Measurements from ENCODE around the gene NKX1-1.

The NKX1-1 gene

GRCh38 chr4:1403591-1404572, 2.4 kb downstream of the NKX1-1 start:
- WGBS, 2 experiments, result 7 to 9% methylated on average over 107 of the region's 107 CpGs
- H3K4me3 ChIP-seq (ENCODE audit: insufficient read depth, low read depth, low read length), result no peak overlapping the region

DNA sequence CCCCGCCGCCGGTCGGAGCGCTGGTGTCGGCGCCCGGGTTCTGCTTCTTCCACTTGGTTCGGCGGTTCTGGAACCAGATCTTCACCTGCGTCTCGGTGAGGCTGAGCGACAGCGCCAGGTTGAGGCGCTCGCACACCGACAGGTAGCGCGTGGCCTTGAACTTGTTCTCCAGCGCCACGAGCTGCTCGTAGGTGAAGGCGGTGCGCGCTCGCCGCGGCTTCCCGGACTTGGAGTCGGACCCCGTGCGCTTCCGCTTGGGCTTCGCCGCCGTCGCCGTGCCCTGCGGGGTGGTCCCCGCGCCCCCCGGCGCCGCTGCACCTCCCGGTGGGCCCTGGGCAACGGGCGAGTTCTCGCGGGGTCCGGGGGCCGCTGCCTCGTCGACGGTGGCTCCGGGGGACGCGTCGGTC, 3.1 kb downstream of the NKX1-1 start:
- no peaks in the 10 kb centered on the region for H3K36me3 ChIP-seq (ENCODE audit: control insufficient read depth, insufficient read depth, low read length)
- no peak overlapping the region for H3K4me3 ChIP-seq (ENCODE audit: insufficient read depth, low read depth, low read length)
- no peak overlapping the region for H3K27ac ChIP-seq (ENCODE audit: insufficient read depth, low read depth, low read length, poor library complexity, severe bottlenecking)
- WGBS, 2 experiments, result 4 to 5% methylated on average over 58 of the region's 58 CpGs
- no peaks in the 10 kb centered on the region for H3K4me1 ChIP-seq (ENCODE audit: control insufficient read depth, insufficient read depth, low read length)
- no peaks in the 10 kb centered on the region for H3K9me3 ChIP-seq (ENCODE audit: control insufficient read depth, low read length)
- peaks cover 92% of the 10 kb centered on the region for H3K27me3 ChIP-seq (ENCODE audit: control insufficient read depth, insufficient read depth, low read length, poor library complexity, severe bottlenecking)

More at GRCh38 chr4:1403591-1404572, 2.4 kb downstream of the NKX1-1 start:
- Histone ChIP-seq H3K27ac (ENCODE audit: insufficient read depth, low read depth, low read length, poor library complexity, severe bottlenecking) (no peak overlapping the region), H3K27me3 (ENCODE audit: control insufficient read depth, insufficient read depth, low read length, poor library complexity, severe bottlenecking) (peaks cover 99% of the 10 kb centered on the region), H3K9me3 (ENCODE audit: control insufficient read depth, low read length) (no peaks in the 10 kb centered on the region), H3K36me3 (ENCODE audit: control insufficient read depth, insufficient read depth, low read length) (no peaks in the 10 kb centered on the region), H3K4me1 (ENCODE audit: control insufficient read depth, insufficient read depth, low read length) (no peaks in the 10 kb centered on the region)

DNA sequence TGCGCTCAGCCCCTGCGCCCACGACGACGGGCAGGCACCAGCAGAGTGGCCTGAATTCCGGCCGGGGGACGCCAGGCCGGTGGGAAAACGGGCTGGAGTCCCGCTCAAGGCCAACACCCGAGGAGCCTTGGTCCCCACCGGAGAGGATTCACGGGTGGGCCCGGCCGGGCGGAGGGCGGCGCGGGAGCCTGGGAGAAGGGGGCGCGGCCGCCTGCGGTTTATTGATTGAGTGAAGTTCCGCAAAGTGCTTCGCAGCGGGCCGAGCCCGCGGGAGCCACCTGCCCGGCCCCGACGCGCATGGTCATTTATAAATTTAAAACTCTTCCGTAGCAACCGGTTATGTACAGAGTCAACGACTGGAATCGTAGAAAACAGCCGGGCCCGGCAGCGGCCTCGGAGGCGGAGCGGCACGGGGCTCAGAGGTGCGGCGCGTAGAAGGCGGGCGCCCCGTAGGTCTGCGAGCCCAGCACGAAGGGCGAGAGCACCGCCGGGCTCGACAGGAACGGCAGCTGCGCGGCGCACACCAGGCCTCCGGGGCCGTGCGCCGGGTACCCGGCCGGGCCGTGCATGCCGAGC, 3.6 kb downstream of the NKX1-1 start:
- WGBS, 2 experiments, result 9 to 11% methylated on average over 69 of the region's 69 CpGs
- no peaks in the 10 kb centered on the region for H3K9me3 ChIP-seq (ENCODE audit: control insufficient read depth, low read length)
- no peak overlapping the region for H3K4me3 ChIP-seq (ENCODE audit: insufficient read depth, low read depth, low read length)
- H3K27ac ChIP-seq (ENCODE audit: insufficient read depth, low read depth, low read length, poor library complexity, severe bottlenecking), result no peak overlapping the region
- H3K36me3 ChIP-seq (ENCODE audit: control insufficient read depth, insufficient read depth, low read length), result no peaks in the 10 kb centered on the region
- no peaks in the 10 kb centered on the region for H3K4me1 ChIP-seq (ENCODE audit: control insufficient read depth, insufficient read depth, low read length)
- H3K27me3 ChIP-seq (ENCODE audit: control insufficient read depth, insufficient read depth, low read length, poor library complexity, severe bottlenecking), result peaks cover 87% of the 10 kb centered on the region

DNA sequence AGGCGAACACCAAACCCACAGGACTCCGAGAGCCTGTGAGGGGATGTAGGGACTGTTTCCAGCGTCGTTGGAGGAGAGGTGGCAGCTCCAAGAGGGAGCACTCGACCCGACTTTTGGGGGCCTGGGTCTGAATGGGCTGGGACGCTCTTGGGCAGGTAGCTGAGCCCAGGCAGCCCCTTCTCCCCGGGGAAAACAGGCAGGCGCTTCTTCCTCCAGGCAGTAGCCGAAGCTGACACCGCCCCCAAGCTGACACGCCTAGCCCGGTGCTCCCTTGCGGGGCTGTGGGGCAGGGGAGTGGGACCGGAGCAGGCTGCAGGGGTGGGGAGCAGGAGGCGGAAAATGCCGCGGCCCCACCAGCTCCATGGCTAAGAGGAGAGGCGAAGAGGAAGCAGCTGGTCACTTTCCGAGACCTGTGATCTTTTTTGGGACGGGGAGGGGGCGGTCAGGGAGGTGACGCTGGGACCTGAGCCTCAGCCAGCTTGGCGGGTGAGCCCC, 4.2 kb downstream of the NKX1-1 start:
- peaks cover 81% of the 10 kb centered on the region for H3K27me3 ChIP-seq (ENCODE audit: control insufficient read depth, insufficient read depth, low read length, poor library complexity, severe bottlenecking)
- no peak overlapping the region for H3K27ac ChIP-seq (ENCODE audit: insufficient read depth, low read depth, low read length, poor library complexity, severe bottlenecking)
- H3K9me3 ChIP-seq (ENCODE audit: control insufficient read depth, low read length), result no peaks in the 10 kb centered on the region
- no peaks in the 10 kb centered on the region for H3K36me3 ChIP-seq (ENCODE audit: control insufficient read depth, insufficient read depth, low read length)
- 24 to 26% methylated on average over 24 of the region's 24 CpGs for WGBS, 2 experiments
- H3K4me1 ChIP-seq (ENCODE audit: control insufficient read depth, insufficient read depth, low read length), result no peaks in the 10 kb centered on the region
- H3K4me3 ChIP-seq (ENCODE audit: insufficient read depth, low read depth, low read length), result no peak overlapping the region

DNA sequence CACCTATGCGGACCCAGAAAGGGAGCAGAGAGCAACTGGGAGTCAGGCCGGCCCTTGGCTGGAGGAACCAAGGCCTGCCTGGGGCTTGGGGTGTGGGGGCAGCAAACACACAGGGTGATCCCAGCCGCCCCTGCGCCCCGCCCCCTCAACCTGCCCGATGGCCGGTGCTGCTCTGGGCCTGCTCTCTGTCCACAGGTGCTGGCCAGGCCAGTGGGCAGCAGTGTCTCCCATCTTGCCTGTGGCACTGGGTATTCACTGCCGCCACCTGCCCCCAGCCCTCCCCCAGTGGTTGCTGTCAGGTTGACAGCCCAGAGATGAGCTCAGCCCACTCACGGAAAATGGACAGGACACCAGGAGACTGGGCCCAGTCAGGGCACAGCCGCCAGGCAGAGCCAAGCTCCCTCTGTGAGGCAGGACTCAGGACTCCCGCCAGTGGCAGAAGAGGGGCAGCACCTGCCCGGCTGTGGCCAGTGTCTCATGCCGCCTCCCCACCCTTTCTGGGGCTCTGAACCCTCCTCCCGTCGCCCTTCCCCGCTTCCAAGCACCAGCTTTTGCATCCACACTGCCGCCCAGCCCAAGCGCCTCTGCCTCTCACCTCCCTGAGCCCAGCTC, 4.7 kb downstream of the NKX1-1 start:
- Histone ChIP-seq H3K27me3 (ENCODE audit: control insufficient read depth, insufficient read depth, low read length, poor library complexity, severe bottlenecking) (peaks cover 76% of the 10 kb centered on the region), H3K9me3 (ENCODE audit: control insufficient read depth, low read length) (no peaks in the 10 kb centered on the region), H3K27ac (ENCODE audit: insufficient read depth, low read depth, low read length, poor library complexity, severe bottlenecking) (no peak overlapping the region), H3K4me1 (ENCODE audit: control insufficient read depth, insufficient read depth, low read length) (no peaks in the 10 kb centered on the region), H3K36me3 (ENCODE audit: control insufficient read depth, insufficient read depth, low read length) (no peaks in the 10 kb centered on the region), H3K4me3 (ENCODE audit: insufficient read depth, low read depth, low read length) (no peak overlapping the region)
- WGBS, 2 experiments, result 44 to 50% methylated on average over 18 of the region's 18 CpGs

- Histone ChIP-seq H3K27me3 (ENCODE audit: control insufficient read depth, insufficient read depth, low read length, poor library complexity, severe bottlenecking) (peaks cover 70% of the 10 kb centered on the region), H3K36me3 (ENCODE audit: control insufficient read depth, insufficient read depth, low read length) (no peaks in the 10 kb centered on the region)
- 48 to 50% methylated on average over 11 to 12 of the region's 14 CpGs for WGBS, 2 experiments
These were observed 5.3 kb downstream of the NKX1-1 start for GRCh38 chr4:1400831-1401408.

GRCh38 chr4:1400191-1400805, 5.9 kb downstream of the NKX1-1 start:
- H3K27ac ChIP-seq (ENCODE audit: insufficient read depth, low read depth, low read length, poor library complexity, severe bottlenecking), result no peak overlapping the region
- no peak overlapping the region for H3K4me3 ChIP-seq (ENCODE audit: insufficient read depth, low read depth, low read length)
- H3K36me3 ChIP-seq (ENCODE audit: control insufficient read depth, insufficient read depth, low read length), result no peaks in the 10 kb centered on the region
- no peaks in the 10 kb centered on the region for H3K4me1 ChIP-seq (ENCODE audit: control insufficient read depth, insufficient read depth, low read length)
- WGBS, 2 experiments, result 92 to 95% methylated on average over 11 of the region's 11 CpGs
- peaks cover 63% of the 10 kb centered on the region for H3K27me3 ChIP-seq (ENCODE audit: control insufficient read depth, insufficient read depth, low read length, poor library complexity, severe bottlenecking)
- H3K9me3 ChIP-seq (ENCODE audit: control insufficient read depth, low read length), result no peaks in the 10 kb centered on the region

More at GRCh38 chr4:1400831-1401408, 5.3 kb downstream of the NKX1-1 start:
- H3K4me3 ChIP-seq (ENCODE audit: insufficient read depth, low read depth, low read length), result no peak overlapping the region
- H3K9me3 ChIP-seq (ENCODE audit: control insufficient read depth, low read length), result no peaks in the 10 kb centered on the region
- H3K4me1 ChIP-seq (ENCODE audit: control insufficient read depth, insufficient read depth, low read length), result no peaks in the 10 kb centered on the region
- H3K27ac ChIP-seq (ENCODE audit: insufficient read depth, low read depth, low read length, poor library complexity, severe bottlenecking), result no peak overlapping the region

DNA sequence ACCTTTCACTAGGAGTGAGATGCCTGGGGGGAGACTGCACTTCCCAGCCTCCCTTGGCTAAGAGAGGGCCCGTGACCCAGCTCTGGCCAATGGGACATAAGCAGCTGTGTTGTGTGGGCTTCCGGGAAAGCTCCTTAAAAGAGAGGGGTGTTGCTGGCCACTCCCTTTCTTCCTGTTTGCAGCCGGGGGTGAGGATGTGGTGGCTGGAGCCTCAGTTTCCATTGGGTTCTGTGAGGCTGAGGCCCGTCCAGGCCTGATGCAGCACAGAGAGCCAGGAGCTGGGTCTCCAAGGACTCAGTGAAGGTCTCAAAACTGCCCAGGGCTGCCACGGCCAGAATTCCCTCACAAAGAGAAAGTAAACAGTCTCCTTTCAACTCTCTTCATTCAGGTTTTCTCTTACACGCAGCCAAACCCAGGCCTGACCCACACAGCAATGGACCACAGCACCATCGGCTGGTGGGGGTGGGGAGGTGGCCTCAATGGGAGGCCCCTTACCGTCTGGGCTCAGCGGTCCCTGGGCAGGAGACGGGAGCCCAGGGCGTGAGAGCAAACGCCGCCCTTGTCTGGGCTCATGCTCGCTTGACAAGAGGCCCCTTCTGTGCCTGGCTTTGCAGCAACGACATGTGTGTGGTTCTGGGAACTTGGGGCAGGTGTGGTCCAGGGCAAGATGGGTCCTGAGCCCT, 6.6 kb downstream of the NKX1-1 start:
- Histone ChIP-seq H3K27me3 (ENCODE audit: control insufficient read depth, insufficient read depth, low read length, poor library complexity, severe bottlenecking) (peaks cover 57% of the 10 kb centered on the region), H3K4me3 (ENCODE audit: insufficient read depth, low read depth, low read length) (no peak overlapping the region), H3K27ac (ENCODE audit: insufficient read depth, low read depth, low read length, poor library complexity, severe bottlenecking) (no peak overlapping the region), H3K9me3 (ENCODE audit: control insufficient read depth, low read length) (no peaks in the 10 kb centered on the region), H3K4me1 (ENCODE audit: control insufficient read depth, insufficient read depth, low read length) (no peaks in the 10 kb centered on the region), H3K36me3 (ENCODE audit: control insufficient read depth, insufficient read depth, low read length) (no peaks in the 10 kb centered on the region)
- 78% methylated on average over 15 of the region's 15 CpGs for WGBS, 2 experiments

GRCh38 chr4:1398681-1399507, 7.3 kb downstream of the NKX1-1 start:
- no peak overlapping the region for H3K4me3 ChIP-seq (ENCODE audit: insufficient read depth, low read depth, low read length)
- 95% methylated on average over 22 of the region's 22 CpGs for WGBS, 2 experiments
- no peaks in the 10 kb centered on the region for H3K9me3 ChIP-seq (ENCODE audit: control insufficient read depth, low read length)
- H3K27me3 ChIP-seq (ENCODE audit: control insufficient read depth, insufficient read depth, low read length, poor library complexity, severe bottlenecking), result peaks cover 49% of the 10 kb centered on the region
- H3K27ac ChIP-seq (ENCODE audit: insufficient read depth, low read depth, low read length, poor library complexity, severe bottlenecking), result no peak overlapping the region
- H3K4me1 ChIP-seq (ENCODE audit: control insufficient read depth, insufficient read depth, low read length), result no peaks in the 10 kb centered on the region
- H3K36me3 ChIP-seq (ENCODE audit: control insufficient read depth, insufficient read depth, low read length), result no peaks in the 10 kb centered on the region
